Stimulated activated CD4-positive, alpha-beta T cell treated with anti-CD3 and anti-CD28 coated beads, Interleukin-12 subunit alpha, Interleukin-12 subunit beta, amount 100 ng/mL, for 48 hours (primary cell): Measurements from ENCODE around the gene DPP10.
"Not testable (repeated sequence)": the region's sequence is repeated elsewhere in the genome, so short reads cannot be mapped to it uniquely, and the experiment has no call there.

Experiments used
- DNase-seq, 3 donors: peaks; one replicate each; pipeline ENCODE4 v3.0.0-alpha.2; 2020; ENCODE audit warnings: low read depth in 2 of 3, low spot score in 1 of 3

Gene DPP10

GRCh38 chr2:114507744-114508143, 65.3 kb downstream of the DPP10 start:
- DNase-seq, result no peak

- DNase-seq, result no peak
Observed at GRCh38 chr2:114515882-114516281, 73.4 kb downstream of the DPP10 start.

- DNase-seq, result no peak
Observed at GRCh38 chr2:114517580-114517979, 75.1 kb downstream of the DPP10 start.

GRCh38 chr2:114518738-114519137, 76.3 kb downstream of the DPP10 start:
- no peak for DNase-seq

GRCh38 chr2:114522612-114523011, 80.2 kb downstream of the DPP10 start:
- DNase-seq, result not testable (repeated sequence)

GRCh38 chr2:114525955-114526354, 83.5 kb downstream of the DPP10 start:
- DNase-seq, result no peak

- no peak for DNase-seq
Observed at GRCh38 chr2:114526841-114527240, 84.4 kb downstream of the DPP10 start.

- no peak for DNase-seq
Observed at GRCh38 chr2:114527330-114527983, 85.0 kb downstream of the DPP10 start.

- no peak for DNase-seq
Observed at GRCh38 chr2:114534116-114535084, 92.0 kb downstream of the DPP10 start.

- DNase-seq, result no peak
Observed at GRCh38 chr2:114537777-114538176, 95.3 kb downstream of the DPP10 start.

- DNase-seq, result no peak
Observed at GRCh38 chr2:114542695-114543094, 100.3 kb downstream of the DPP10 start.

GRCh38 chr2:114543236-114543766, 100.9 kb downstream of the DPP10 start:
- no peak for DNase-seq

- no peak for DNase-seq
Observed at GRCh38 chr2:114545052-114545451, 102.6 kb downstream of the DPP10 start.

- no peak for DNase-seq
Observed at GRCh38 chr2:114546531-114546930, 104.1 kb downstream of the DPP10 start.

GRCh38 chr2:114548151-114548550, 105.7 kb downstream of the DPP10 start:
- DNase-seq, result no peak

GRCh38 chr2:114550364-114550763, 107.9 kb downstream of the DPP10 start:
- no peak for DNase-seq

GRCh38 chr2:114550895-114551793, 108.7 kb downstream of the DPP10 start:
- peak in 2 of 3 donors; percentile 1 to 3 for DNase-seq

GRCh38 chr2:114553027-114553426, 110.6 kb downstream of the DPP10 start:
- no peak for DNase-seq

- DNase-seq, result no peak
Observed at GRCh38 chr2:114569166-114569565, 126.7 kb downstream of the DPP10 start.

GRCh38 chr2:114577657-114578056, 135.2 kb downstream of the DPP10 start:
- no peak for DNase-seq

- no peak for DNase-seq
Observed at GRCh38 chr2:114579542-114579941, 137.1 kb downstream of the DPP10 start.
